Measurements from ENCODE around the gene AARS2.
"Not testable (repeated sequence)": the region's sequence is repeated elsewhere in the genome, so short reads cannot be mapped to it uniquely, and the experiment has no call there.

The AARS2 gene

DNA sequence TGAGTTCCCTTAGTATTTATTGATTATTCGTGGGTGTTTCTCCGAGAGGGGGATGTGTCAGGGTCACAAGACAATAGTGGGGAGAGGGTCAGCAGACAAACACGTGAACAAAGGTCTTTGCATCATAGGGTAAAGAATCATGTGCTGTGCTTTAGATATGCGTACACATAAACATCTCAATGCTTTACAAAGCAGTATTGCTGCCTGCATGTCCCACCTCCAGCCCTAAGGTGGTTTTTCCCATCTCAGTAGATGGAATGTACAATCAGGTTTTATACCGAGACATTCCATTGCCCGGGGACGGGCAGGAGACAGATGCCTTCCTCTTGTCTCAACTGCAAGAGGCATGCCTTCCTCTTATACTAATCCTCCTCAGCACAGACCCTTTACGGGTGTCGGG, 15.1 kb upstream of the AARS2 start:
- DNase-seq, result not testable (repeated sequence)

- DNase-seq, result no peak
These were observed 14.6 kb upstream of the AARS2 start for GRCh38 chr6:44327760-44328159.

DNA sequence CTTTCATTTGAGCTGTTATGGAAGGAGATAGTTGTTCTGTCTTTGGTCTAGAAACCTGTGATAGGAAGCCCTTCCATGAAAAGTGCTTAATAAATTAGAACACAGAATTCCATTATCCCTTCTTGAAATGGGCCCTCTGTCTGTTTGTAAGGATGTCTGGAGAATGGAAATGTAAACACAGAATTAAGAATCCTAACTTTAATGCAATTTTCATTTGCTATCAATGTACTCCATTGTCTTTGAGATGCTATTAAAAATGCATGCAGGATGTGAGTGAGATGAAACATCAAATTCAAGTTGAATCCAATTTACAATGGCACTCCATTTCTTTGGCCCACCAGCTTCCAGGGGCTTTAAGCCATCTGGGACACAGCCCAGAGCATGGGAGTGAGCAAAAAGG, 13.9 kb upstream of the AARS2 start:
- no peak for DNase-seq

DNA sequence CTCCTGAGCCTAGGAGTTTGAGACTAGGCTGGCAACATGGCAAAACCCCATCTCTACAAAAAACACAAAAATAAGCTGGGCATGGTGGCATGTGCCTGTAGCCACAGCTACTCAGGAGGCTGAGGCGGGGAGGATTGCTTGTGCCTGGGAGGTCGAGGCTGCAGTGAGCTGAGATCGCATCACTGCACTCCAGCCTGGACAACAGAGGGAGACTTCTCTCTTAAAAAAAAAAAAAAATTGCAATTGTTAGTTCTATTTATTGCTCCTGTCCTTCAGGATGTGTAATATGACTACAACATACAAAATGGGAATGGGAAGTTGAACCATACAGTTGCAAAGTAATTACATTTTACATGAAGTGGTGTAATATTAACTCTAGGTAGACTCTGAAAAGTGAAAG, 8.1 kb upstream of the AARS2 start:
- DNase-seq, result no peak

GRCh38 chr6:44317136-44317631, 4.0 kb upstream of the AARS2 start:
- not testable (repeated sequence) for DNase-seq

GRCh38 chr6:44316481-44316880, 3.3 kb upstream of the AARS2 start:
- DNase-seq, result no peak

DNA sequence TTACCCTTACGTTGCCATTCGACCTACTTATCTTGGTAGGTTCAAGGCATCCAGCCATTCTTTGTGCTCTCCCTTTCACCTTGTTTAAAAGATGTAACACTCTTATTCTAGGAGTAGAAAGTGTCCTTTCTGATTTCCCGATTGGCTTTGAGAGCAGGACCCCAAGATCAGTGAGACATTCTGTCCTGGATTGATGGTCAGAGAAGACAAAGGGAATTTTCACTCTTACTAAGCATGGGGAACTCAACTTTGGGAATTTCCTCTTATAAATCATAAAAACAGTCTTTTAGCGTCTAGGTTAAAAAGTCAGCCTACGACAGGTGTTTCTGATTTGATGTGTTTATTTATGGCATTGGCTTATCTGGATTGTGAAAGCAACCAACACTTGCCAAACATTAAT, 2.8 kb upstream of the AARS2 start:
- no peak for DNase-seq

DNA sequence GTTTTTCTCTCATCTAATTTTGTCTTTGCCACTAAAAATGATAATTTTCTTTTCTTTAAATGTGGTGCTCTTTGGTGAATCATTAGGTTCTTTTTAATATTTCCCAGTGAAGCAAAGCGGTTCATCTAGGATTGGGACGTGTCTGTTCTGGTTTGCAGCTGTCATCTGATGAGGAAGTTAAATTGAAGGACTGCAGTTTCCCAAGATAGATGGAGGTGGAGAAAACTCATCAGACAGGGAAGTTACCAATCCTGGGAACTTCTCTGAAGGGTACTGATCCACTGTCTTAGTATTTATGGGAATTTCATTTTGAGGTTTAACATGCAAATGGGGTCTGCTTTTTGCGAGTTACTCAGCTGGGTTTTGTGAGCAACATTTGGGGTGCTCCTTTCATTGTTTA, 2.4 kb upstream of the AARS2 start:
- no peak for DNase-seq

GRCh38 chr6:44314657-44315056, 1.5 kb upstream of the AARS2 start:
- not testable (repeated sequence) for DNase-seq

- DNase-seq, result no peak
These were observed 1.4 kb downstream of the AARS2 start for GRCh38 chr6:44311767-44312166.

GRCh38 chr6:44311304-44311703, 1.8 kb downstream of the AARS2 start:
- no peak for DNase-seq

DNA sequence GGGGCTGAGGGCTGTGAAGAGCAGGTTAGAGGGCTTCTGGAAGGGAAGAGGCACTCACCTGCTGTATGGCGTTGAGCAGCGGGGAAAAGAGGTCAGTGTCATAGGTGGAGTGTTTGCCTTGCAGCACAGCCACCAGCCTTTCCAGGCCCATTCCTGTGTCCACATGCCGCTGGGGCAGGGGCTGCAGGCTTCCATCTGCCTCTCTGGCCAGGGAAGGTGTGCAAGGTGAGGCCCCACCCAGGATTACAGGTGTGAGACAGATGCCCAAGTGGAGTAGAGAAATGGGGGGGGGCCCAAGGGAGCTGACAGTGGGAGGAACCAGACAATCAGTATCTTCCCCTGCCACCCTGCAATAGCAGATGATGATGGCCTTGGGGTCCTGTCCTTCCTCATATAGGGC, 2.9 kb downstream of the AARS2 start:
- DNase-seq, result no peak

GRCh38 chr6:44309631-44310030, 3.5 kb downstream of the AARS2 start:
- DNase-seq, result no peak

DNA sequence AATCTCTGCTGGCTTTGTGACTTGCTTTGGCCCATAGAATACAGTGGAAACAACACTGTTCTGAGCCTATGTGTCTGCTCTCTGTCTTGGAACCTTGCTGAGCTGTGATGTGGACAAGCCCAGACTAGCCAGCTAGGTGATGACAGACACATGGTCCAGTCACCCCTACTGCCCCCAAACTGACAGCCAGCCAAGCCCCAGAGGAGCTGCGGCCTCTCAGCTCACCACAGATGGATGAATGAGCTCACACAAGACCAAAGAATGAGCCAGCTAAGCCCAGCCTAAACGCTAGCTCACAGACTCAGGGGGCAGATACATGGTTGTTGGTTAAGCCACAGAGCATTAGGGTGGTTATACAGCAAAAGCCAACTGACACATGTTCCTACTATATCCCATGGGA, 4.1 kb downstream of the AARS2 start:
- no peak for DNase-seq

DNA sequence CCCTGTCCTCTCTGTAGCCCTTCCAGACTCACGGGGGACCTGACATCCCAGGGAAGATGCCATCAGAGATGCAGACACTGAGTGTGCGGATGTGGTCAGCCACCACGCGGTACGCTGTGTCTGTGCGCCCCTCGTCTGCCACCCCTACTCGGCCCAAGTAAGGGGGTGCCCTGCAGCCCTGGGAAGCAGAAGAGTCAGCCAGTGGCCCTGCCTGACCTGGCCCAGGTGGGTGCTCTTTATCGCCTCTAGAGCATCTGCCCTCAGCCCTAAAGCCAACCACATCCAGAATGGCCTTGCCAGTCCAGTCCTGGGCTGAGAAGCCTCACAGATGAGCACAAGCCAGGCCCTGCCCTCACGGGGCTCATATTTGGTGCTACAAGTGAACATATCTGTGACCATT, 5.9 kb downstream of the AARS2 start:
- no peak for DNase-seq

- DNase-seq, result no peak
These were observed 6.4 kb downstream of the AARS2 start for GRCh38 chr6:44306710-44307109.

DNA sequence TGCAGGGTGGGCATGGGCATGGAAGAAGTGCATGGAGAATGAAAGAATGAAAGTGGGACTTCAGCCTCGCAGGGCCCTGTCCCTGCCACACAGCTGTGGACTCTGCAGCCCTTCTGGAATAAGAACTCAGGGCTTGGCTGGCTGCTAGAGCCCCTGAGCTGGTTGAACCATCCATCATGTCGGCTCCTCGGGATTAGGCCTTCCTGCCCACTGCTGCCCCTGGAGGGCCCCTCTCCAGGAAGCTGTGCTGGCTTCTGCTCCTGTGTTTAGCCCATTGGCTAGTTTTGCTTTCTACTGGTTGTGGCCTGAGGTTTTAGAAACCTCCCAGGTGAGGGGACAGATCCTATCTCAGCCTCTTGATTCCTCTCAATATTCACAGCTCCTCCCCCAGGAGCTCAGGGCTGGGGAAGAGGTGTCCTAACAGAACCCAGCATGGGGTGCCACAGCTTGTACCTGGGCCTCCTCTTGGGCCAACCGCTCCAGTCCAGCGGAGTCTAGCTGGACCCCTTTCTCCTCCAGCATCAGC, 7.9 kb downstream of the AARS2 start:
- DNase-seq, result no peak

GRCh38 chr6:44304282-44305199, 8.6 kb downstream of the AARS2 start:
- peak; percentile 40 for DNase-seq

- no peak for DNase-seq
These were observed 9.3 kb downstream of the AARS2 start for GRCh38 chr6:44303842-44304241.

DNA sequence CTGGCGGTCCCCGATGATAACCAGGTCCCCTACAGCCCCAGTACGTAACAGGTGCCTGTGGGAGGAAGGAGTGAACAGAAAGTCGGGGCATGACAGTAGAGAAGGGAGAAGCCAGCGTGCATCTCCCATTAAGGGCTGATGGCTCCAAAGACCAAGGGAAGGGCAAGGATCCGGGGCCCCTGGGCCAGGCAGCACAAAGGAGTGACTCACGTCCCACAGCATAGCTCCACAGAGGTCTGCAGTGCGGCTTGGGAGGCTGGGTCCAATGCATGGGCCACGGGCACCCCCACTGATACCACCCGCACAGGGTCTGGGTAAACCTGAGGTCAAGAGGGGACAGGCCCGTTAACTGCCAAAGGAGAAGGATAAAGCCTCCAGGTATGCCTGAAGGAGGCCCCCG, 10.3 kb downstream of the AARS2 start:
- DNase-seq, result no peak

DNA sequence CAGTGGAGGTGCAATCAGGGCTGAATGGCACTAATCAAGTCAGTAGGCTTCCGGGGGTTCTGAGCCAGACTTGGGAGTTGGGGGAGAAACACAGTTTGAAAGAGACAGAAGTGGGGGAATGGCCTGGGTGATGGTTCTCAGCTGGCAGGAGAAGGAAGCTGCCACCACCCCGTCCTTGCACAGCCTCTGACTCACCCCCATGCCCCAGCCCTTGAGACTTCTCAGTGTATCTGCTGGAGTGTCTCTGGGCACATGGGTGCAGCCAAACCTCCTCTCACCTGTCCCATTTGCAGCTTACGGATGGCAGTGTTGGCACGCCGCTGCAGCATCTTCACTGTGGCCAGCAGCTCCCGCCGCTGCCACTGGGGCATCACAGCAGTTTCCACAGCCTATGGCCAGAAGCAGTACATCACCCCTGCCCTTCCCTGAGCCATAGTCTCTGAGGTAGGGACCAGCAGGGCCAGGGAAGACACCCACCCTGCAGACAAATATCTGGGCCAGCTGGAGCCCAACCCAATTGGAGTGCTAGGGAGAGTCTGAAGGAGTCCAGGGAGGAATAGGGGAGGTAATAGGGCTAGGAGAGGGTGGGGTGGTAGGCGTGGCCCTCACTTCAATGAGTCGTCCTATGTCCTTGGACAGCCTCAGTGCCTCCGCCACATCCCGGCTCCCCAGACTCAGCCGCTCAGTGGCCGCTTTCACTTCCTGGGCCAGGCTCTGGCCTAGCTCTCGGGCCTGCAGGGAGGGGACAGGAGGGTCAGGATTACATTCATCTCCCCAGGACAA, 11.2 kb downstream of the AARS2 start:
- DNase-seq, result no peak

- no peak for DNase-seq
These were observed 12.0 kb downstream of the AARS2 start for GRCh38 chr6:44301106-44301505.

GRCh38 chr6:44300292-44300823, 12.8 kb downstream of the AARS2 start:
- no peak for DNase-seq

Data from activated naive CD4-positive, alpha-beta T cell treated with Interleukin-2 at 50 U/mL for 16 hours (primary cell).